Hematopoietic multipotent progenitor cell treated with erythropoietin and hydrocortisone succinate and interleukin-3 and kit ligand, for 8 days (in vitro differentiated cells): ENCODE data around the gene DTWD2.
"Not testable (repeated sequence)": the region's sequence is repeated elsewhere in the genome, so short reads cannot be mapped to it uniquely, and the experiment has no call there.

ENCODE experiments used
- DNase-seq: peaks from one replicate; pipeline ENCODE4 v3.0.0-alpha.2; 2015

DTWD2 gene

GRCh38 chr5:118946138-118946800, 42.1 kb downstream of the DTWD2 start:
- DNase-seq: no peak

GRCh38 chr5:118937393-118938061, 50.8 kb downstream of the DTWD2 start:
- no peak for DNase-seq

DNA sequence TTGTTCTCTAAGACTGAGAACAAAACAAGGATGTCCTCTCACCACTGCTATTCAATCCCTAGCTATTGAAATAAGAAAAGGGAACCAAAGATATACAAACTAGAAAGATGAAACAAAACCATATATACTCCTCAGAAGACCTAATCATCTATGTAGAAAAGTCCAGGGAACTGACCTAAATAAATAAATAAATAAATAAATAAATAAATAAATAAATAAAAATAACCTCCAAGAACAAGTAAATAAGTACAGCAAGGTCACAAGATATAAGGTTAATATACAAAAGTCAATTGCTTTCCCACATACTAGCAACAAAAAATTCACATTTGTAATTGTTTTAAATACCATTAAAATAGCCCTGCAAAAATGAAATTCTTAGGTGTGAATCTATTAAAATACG, 54.6 kb downstream of the DTWD2 start:
- DNase-seq: no peak

DNA sequence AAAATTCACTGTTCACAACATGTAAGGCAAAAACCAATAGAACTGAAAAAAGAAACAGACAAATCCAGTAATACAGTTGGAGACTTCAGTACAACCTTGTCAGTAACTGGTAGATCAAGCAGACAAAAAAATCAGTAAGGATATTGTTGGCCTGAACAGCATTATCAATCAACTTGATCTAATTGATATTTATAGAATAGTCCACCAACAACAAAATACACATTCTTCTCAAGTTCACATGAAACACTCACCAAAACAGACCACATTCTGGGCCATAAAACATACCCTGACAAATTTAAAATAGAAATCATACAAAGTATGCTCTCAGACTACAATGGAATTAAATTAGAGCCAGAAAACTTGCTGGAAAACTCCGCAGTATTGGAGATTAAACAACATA, 56.8 kb downstream of the DTWD2 start:
- no peak for DNase-seq

DNA sequence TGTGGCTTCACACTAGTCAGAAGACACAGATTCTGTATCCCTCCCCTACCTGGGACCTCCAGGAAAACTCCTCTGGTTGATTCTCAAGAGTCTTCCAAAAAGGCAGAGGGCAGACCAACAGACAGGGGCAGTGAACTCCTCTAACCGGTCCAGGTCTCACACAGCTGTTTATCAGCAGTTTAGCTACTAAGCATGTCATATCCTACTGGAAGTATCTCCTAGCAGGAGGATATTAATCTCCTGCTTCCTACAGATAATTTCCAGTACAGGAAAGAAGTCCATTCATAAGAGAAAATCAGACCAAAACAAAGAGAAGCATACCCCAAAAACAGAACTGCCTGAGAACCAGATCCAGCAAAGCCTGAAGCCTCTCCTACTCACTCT, 64.3 kb downstream of the DTWD2 start:
- DNase-seq: no peak

DNA sequence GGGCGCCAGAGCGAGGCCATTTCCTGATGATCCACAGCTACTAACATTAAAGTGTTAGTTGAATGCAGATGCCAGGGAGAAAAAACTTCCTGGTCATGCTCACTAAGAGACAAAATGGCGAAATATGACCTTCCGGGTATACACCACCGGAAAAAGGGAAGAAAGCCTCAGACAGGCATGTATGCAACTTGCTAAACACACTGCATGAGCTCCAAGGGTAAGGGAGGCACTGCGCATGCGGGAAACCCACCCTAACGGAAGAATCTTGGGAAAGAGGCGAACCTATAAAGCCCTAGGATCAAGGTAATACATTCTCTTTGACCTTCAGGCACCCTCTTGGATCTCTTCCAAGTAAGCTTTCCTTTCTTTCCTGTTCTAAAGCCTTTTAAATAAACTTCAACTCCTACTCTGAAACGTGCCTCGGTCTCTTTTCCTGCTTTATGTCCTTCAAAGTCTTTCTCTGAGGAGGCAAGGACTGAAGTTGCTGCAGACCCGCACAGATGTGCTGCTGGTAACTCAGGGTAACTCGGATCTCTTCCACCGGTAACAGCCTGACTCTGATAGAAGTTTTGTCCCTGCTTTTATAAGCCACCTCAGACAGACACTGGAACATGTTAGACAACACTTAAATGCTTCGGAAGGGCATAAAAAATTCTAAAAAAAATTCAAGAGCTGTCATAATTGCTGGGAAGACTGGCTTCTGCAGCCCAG, 64.9 kb downstream of the DTWD2 start:
- no peak for DNase-seq

GRCh38 chr5:118921866-118922265, 66.5 kb downstream of the DTWD2 start:
- no peak for DNase-seq

DNA sequence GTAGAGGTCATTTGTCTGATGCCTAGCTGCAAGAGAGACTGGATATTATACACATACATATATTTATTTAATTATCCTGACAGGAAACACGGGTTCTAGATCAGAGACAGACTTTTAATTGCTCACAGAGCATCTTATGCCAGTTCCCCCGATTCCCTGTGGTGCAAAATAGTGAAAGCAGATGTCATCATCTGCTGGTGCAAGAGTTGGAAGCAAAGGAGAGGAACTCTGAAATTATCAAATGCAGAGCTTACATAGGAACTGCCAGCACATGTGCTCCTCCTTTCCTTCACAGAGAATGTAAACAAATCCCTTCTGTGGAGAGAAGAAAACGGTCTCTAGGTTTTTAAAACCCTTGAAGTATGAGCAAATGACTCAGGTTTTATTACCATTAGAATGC, 69.3 kb downstream of the DTWD2 start:
- DNase-seq: no peak

- no peak for DNase-seq
These were observed 70.1 kb downstream of the DTWD2 start for GRCh38 chr5:118918232-118918631.

DNA sequence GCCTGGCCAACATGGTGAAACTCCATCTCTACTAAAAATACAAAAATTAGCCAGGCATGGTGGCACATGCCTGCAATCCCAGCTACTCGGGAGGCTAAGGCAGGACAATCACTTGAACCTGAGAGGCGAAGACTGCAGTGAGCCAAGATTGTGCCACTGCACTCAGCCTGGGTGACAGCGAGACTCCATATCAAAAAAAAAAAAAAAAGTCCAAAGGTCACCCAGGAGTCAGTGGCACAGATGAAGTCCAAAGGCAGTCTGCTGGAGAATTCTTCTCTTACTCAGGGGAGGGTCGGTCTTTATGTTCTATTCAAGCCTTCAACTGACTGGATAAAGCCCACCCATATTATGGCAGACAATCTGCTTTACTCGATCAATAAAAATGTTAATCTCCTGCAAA, 80.8 kb downstream of the DTWD2 start:
- DNase-seq: not testable (repeated sequence)

DNA sequence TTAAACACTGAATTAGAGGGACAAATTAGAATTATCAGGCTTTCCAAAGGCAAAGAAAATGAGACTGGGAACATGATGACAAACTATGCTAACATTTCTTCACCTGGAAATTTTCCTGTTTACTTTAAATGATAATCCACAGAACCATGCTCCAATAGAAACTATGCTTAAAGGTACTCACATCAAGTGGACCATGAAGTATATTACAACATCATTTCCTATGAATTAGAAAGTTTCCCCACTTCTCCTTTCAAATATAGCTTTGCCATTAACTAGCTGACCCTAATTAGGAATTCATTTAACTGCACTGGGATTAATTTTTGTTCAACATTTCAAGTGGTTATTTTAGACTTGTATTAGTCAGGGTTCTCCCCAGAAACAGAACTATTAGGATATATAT, 81.4 kb downstream of the DTWD2 start:
- no peak for DNase-seq

- DNase-seq: peak; percentile 58
These were observed 83.2 kb downstream of the DTWD2 start for GRCh38 chr5:118905196-118905595.

- DNase-seq: no peak
These were observed 85.5 kb downstream of the DTWD2 start for GRCh38 chr5:118902656-118903438.

- DNase-seq: peak; percentile 48
These were observed 93.6 kb downstream of the DTWD2 start for GRCh38 chr5:118894709-118895108.

GRCh38 chr5:118891252-118891651, 97.1 kb downstream of the DTWD2 start:
- DNase-seq: no peak

DNA sequence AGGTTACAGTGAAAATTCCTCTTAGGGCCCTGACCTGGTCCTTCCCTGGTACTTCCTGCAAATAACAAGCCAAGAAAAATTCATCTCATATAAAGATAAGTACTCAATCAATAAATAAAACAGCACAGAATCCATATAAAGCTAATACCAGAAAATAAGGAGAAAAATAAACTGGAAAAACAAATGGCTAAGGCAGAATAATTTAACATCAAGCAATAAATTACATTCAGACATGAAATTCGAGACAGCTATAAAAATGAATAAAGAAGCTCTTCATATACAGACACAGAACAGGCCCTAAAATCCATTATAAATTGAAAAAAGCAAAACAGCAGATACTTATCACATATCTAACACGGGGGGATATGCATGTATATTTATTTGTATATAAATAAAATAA, 99.2 kb downstream of the DTWD2 start:
- no peak for DNase-seq

DNA sequence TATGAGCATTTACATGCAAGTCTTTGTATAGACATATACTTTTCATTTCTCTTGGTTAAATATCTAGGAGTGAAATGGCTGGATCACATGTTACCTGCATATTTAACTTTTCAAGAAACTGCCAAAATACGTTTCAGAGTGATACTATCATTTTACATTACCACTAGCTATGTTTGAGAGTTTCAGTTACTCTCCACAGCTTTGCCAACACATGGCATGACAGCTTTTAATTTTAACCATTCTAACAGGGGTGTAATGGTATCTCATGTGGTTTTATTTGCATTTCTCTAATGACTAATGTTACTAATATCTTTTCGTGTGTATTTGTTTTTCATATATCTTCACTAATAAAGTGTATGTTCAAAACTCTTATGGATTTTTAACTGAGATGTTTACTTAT, 99.8 kb downstream of the DTWD2 start:
- DNase-seq: no peak

DNA sequence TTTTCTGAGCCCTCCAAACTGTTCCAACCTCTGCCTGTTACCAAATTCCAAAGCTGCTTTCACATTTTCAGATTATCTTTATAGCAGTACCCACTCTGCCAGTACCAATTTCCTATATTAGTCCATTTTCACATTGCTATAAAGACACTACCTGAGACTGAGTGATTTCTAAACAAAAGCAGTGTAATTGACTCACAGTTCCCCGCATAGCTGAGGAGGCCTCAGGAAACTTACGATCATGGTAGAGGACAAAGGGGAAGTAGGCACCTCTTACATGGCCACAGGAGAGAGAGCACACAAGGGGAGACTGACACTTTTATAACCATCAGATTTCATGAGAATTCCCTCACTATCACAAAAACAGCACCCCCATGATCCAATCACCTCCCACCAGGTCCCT, 105.0 kb downstream of the DTWD2 start:
- DNase-seq: no peak

- no peak for DNase-seq
These were observed 105.7 kb downstream of the DTWD2 start for GRCh38 chr5:118882666-118883065.

- not testable (repeated sequence) for DNase-seq
These were observed 111.5 kb downstream of the DTWD2 start for GRCh38 chr5:118876852-118877251.

- DNase-seq: no peak
These were observed 113.2 kb downstream of the DTWD2 start for GRCh38 chr5:118875131-118875530.

DNA sequence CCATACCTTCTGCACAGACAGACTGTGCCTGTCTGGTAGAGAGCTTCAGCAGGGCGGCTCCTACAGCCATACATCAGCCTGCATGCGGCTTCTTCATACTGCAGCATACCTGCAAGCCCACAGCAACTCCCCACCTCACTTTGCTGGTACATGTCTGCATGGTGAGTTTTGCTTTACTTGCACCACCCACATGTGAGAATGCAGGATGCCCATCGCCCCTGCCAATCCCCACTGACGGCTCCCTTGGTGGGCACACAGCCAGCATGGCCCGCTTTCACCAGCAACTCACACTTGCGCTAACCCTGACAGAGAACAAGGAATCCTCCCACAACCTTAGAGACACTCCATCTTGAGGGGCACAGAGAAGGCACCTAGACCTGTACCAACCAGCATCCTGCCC, 114.9 kb downstream of the DTWD2 start:
- no peak for DNase-seq

DNA sequence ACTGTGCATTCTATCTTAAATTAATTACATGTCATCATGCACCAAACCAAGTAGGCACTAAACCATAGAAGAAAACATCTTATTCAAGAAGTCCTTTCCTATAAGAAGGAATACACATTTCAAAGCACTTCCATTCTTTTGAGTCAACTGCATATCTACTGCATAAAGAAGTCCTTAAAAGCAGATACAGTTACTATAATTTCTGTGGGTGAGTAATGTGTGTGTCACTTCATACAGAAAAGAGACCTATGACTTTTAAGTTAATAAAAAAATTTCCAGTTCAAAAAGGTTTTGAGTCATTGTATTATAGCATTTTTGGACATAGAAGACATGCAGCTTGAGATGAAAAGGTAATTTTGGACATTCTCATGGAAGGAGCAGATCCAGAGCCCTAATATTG, 125.0 kb downstream of the DTWD2 start:
- no peak for DNase-seq

DNA sequence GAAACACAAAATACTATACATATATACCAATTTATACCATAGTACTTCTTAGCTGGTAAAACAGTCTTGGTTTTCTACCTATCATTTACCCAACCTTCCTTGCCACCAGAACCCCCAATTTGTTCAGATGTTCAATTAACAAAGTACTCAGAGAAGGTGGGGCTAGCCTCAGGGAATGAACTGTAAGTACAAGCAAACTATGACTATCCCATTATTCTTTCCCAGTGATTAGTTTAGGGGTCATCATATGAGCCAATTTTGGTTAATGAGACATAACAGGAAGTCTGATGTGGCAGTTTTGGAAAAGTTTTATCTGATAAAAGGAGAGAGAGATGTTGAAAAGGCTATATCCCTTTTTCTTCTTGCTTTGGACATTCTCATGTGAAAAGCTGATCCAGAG, 125.8 kb downstream of the DTWD2 start:
- no peak for DNase-seq
